ENCODE results near the gene MACROD2.

MACROD2 gene

GRCh38 chr20:14785065-14785743, 789.9 kb downstream of the MACROD2 start:
- no peak for DNase-seq

GRCh38 chr20:14790190-14790589, 794.9 kb downstream of the MACROD2 start:
- DNase-seq: no peak

- no peak for DNase-seq
Measured at GRCh38 chr20:14790771-14791620, 795.7 kb downstream of the MACROD2 start.

GRCh38 chr20:14792915-14793314, 797.6 kb downstream of the MACROD2 start:
- DNase-seq: no peak

- no peak for DNase-seq
Measured at GRCh38 chr20:14799545-14800216, 804.4 kb downstream of the MACROD2 start.

GRCh38 chr20:14800707-14801425, 805.5 kb downstream of the MACROD2 start:
- DNase-seq: no peak

GRCh38 chr20:14801591-14802325, 806.4 kb downstream of the MACROD2 start:
- no peak for DNase-seq

- DNase-seq: no peak
Measured at GRCh38 chr20:14807224-14807623, 811.9 kb downstream of the MACROD2 start.

GRCh38 chr20:14815340-14815739, 820.0 kb downstream of the MACROD2 start:
- no peak for DNase-seq

GRCh38 chr20:14816471-14816870, 821.2 kb downstream of the MACROD2 start:
- DNase-seq: no peak

- DNase-seq: no peak
Measured at GRCh38 chr20:14817101-14817500, 821.8 kb downstream of the MACROD2 start.

- no peak for DNase-seq
Measured at GRCh38 chr20:14820771-14821170, 825.5 kb downstream of the MACROD2 start.

- no peak for DNase-seq
Measured at GRCh38 chr20:14821251-14821650, 825.9 kb downstream of the MACROD2 start.

GRCh38 chr20:14824996-14825395, 829.7 kb downstream of the MACROD2 start:
- DNase-seq: no peak

- DNase-seq: no peak
Measured at GRCh38 chr20:14826543-14827313, 831.4 kb downstream of the MACROD2 start.

GRCh38 chr20:14828459-14828858, 833.1 kb downstream of the MACROD2 start:
- DNase-seq: no peak

GRCh38 chr20:14829906-14830305, 834.6 kb downstream of the MACROD2 start:
- DNase-seq: no peak

GRCh38 chr20:14830466-14830865, 835.1 kb downstream of the MACROD2 start:
- DNase-seq: no peak

- no peak for DNase-seq
Measured at GRCh38 chr20:14830899-14831298, 835.6 kb downstream of the MACROD2 start.

- DNase-seq: no peak
Measured at GRCh38 chr20:14832630-14833029, 837.3 kb downstream of the MACROD2 start.

Measured in CD4-positive, alpha-beta T cell treated with Interleukin-4 for 4 hours (primary cell).